ENCODE data around the gene ADTRP. TPM values are rescaled to one million over a fixed set of nuclear protein-coding genes. Genes with fewer than 3 reads are reported as not detected.

ADTRP gene
- total RNA-seq, 1 donor from 2014 or later: under 0.01 TPM

DNA sequence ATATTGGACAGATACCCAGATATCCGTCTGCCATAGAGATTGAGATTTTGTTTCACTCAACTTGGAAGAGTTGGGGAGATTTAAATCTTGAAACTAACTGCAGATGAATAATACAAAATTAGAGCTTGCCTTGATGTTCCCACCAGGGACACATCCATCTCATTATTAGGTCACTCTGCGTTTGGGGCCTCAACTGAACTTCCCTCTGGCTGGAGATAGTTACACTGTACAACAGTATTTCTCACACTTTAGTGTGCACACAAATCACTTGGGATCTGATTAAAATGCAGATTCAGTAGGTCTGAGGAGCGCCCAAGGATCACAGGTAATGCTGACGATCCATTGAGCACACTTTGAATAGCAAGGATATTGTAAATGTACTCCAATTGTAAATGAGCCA lies 35.0 kb upstream of the ADTRP start:
- Histone ChIP-seq H3K4me3 (ENCODE audit: low read length in 3 of 3) (no peak overlapping the region), H3K36me3 (ENCODE audit: control insufficient read depth in 3 of 3, insufficient read depth in 3 of 3, low read length in 3 of 3) (no peaks in the 10 kb centered on the region), H3K9me3 (ENCODE audit: control insufficient read depth in 3 of 3, low read length in 3 of 3) (no peaks in the 10 kb centered on the region), H3K27me3 (ENCODE audit: control insufficient read depth in 3 of 3, insufficient read depth in 3 of 3, low read length in 3 of 3) (no peaks in the 10 kb centered on the region), H3K9ac (ENCODE audit: low read depth in 1 of 3, low read length in 3 of 3) (no peak overlapping the region), H3K27ac (ENCODE audit: low read depth, low read length) (no peak overlapping the region), H3K4me1 (ENCODE audit: control insufficient read depth in 3 of 3, insufficient read depth in 3 of 3, low read length in 3 of 3) (peaks cover 5 to 13% (median 9%) of the 10 kb centered on the region in 3 donors)

DNA sequence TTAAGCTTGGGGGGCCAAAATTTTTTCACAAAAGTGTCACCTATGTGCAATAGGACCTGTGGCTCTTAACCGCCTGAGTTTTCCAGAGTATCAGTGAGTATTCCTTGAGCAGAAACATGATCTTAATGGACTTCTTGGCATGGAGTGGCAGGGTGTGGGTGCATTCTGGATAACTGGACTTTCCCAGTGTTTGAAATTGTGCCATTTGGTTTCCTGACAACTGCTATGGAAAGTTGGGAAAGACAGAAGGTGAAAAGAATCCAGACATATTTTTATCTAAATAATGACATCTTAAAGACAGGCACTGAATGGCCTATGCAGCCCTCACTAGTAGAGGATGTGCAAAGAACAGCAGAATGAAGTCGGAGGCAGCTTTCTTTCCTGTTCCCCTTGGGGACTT lies 34.3 kb upstream of the ADTRP start:
- Histone ChIP-seq H3K27ac (ENCODE audit: low read depth, low read length) (no peak overlapping the region), H3K4me1 (ENCODE audit: control insufficient read depth in 3 of 3, insufficient read depth in 3 of 3, low read length in 3 of 3) (peaks cover 5 to 13% (median 9%) of the 10 kb centered on the region in 3 donors), H3K9me3 (ENCODE audit: control insufficient read depth in 3 of 3, low read length in 3 of 3) (no peaks in the 10 kb centered on the region), H3K36me3 (ENCODE audit: control insufficient read depth in 3 of 3, insufficient read depth in 3 of 3, low read length in 3 of 3) (no peaks in the 10 kb centered on the region), H3K27me3 (ENCODE audit: control insufficient read depth in 3 of 3, insufficient read depth in 3 of 3, low read length in 3 of 3) (no peaks in the 10 kb centered on the region), H3K4me3 (ENCODE audit: low read length in 3 of 3) (no peak overlapping the region), H3K9ac (ENCODE audit: low read depth in 1 of 3, low read length in 3 of 3) (no peak overlapping the region)

DNA sequence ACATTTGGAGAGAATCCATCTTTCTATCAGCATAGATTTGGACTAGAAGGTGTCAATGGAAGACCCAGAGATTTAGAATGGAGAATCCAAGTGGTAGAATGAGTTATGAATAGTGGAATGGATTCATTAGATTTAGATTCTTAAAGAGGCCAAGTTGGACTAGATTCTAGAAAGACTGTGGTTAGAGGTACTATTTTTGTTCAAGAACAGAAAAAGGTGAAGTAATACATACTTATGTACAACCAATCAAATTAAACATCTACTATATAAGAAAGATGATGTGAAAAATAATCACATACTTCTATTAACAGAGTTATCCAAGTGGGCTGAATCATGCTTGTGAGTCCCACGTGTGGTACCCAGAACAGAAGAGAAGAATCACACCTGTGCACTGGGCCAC lies 33.8 kb upstream of the ADTRP start:
- Histone ChIP-seq H3K9me3 (ENCODE audit: control insufficient read depth in 3 of 3, low read length in 3 of 3) (no peaks in the 10 kb centered on the region), H3K27ac (ENCODE audit: low read depth, low read length) (no peak overlapping the region), H3K36me3 (ENCODE audit: control insufficient read depth in 3 of 3, insufficient read depth in 3 of 3, low read length in 3 of 3) (no peaks in the 10 kb centered on the region), H3K4me1 (ENCODE audit: control insufficient read depth in 3 of 3, insufficient read depth in 3 of 3, low read length in 3 of 3) (peaks cover 5 to 13% (median 9%) of the 10 kb centered on the region in 3 donors), H3K9ac (ENCODE audit: low read depth in 1 of 3, low read length in 3 of 3) (no peak overlapping the region), H3K4me3 (ENCODE audit: low read length in 3 of 3) (no peak overlapping the region), H3K27me3 (ENCODE audit: control insufficient read depth in 3 of 3, insufficient read depth in 3 of 3, low read length in 3 of 3) (no peaks in the 10 kb centered on the region)

DNA sequence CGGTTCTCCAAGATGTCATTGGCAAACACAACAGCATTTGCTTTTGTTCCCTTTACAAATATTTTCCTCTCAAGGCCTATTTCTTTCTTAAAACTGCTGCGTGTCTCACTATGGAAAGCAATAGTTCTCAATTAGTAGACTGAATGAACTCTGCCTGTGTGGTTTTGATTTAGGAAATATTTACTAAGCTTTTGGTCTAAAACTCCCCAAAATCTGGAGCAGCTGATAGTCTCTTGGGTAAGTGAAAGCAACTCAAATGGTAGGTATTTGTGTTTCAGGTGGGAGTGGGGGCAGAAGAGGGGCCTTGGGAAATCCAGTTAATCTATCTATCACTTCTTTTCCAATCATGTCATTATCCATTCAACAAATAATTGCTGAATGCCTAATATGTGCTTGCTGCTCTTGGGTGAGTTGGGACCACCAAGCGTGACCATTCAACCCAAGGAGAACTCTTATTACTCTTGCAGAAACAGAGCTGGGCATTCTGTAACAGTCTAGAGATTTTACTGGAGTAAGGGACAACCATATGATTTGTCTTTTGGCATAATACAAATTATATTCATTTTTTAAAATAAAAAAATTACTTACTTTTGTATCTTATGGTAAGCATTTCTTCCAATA lies 33.2 kb upstream of the ADTRP start:
- Histone ChIP-seq H3K4me3 (ENCODE audit: low read length in 3 of 3) (no peak overlapping the region), H3K9me3 (ENCODE audit: control insufficient read depth in 3 of 3, low read length in 3 of 3) (no peaks in the 10 kb centered on the region), H3K27me3 (ENCODE audit: control insufficient read depth in 3 of 3, insufficient read depth in 3 of 3, low read length in 3 of 3) (no peaks in the 10 kb centered on the region), H3K4me1 (ENCODE audit: control insufficient read depth in 3 of 3, insufficient read depth in 3 of 3, low read length in 3 of 3) (peaks cover 5 to 13% (median 9%) of the 10 kb centered on the region in 3 donors), H3K9ac (ENCODE audit: low read depth in 1 of 3, low read length in 3 of 3) (no peak overlapping the region), H3K27ac (ENCODE audit: low read depth, low read length) (no peak overlapping the region), H3K36me3 (ENCODE audit: control insufficient read depth in 3 of 3, insufficient read depth in 3 of 3, low read length in 3 of 3) (no peaks in the 10 kb centered on the region)

DNA sequence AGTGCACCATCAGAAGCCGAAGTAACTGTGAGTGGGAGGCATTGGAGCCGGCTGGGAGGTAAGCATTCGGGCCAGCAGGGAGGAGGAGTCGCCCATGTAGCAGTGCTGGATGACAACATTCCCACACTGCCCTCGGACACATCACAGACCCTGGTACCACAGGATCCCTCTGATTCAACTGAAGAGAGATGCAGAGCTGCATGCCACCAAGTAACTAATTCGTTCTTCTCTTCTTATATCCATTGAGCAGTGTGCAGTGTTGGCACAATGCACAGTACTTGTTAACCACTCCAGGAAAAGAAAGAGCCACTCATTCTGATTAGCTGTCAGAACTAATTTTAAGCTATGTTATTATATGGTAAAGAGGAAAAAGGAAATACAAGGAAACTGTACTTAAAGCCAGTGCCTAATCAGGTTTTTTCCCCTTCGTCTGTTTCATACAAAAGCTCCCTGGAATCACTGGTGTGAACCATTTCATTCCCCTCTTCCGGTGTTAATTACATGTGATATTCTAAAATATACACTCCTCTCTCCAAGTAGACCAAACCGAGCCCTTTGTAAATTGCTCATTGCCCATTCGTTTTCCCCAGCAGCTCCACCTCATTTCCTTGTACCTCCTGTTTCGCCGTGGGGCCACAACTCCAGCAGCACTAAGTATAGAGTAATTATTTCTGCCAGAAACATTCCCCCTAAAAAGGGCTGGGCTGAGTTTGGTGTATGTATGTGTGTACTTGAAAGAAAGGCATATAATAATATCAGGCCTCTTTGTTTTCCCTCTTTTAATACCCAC lies 32.4 kb upstream of the ADTRP start:
- Histone ChIP-seq H3K9ac (ENCODE audit: low read depth in 1 of 3, low read length in 3 of 3) (no peak overlapping the region), H3K27me3 (ENCODE audit: control insufficient read depth in 3 of 3, insufficient read depth in 3 of 3, low read length in 3 of 3) (no peaks in the 10 kb centered on the region), H3K27ac (ENCODE audit: low read depth, low read length) (no peak overlapping the region), H3K4me1 (ENCODE audit: control insufficient read depth in 3 of 3, insufficient read depth in 3 of 3, low read length in 3 of 3) (peaks cover 5 to 13% (median 9%) of the 10 kb centered on the region in 3 donors), H3K9me3 (ENCODE audit: control insufficient read depth in 3 of 3, low read length in 3 of 3) (no peaks in the 10 kb centered on the region), H3K4me3 (ENCODE audit: low read length in 3 of 3) (no peak overlapping the region), H3K36me3 (ENCODE audit: control insufficient read depth in 3 of 3, insufficient read depth in 3 of 3, low read length in 3 of 3) (no peaks in the 10 kb centered on the region)

DNA sequence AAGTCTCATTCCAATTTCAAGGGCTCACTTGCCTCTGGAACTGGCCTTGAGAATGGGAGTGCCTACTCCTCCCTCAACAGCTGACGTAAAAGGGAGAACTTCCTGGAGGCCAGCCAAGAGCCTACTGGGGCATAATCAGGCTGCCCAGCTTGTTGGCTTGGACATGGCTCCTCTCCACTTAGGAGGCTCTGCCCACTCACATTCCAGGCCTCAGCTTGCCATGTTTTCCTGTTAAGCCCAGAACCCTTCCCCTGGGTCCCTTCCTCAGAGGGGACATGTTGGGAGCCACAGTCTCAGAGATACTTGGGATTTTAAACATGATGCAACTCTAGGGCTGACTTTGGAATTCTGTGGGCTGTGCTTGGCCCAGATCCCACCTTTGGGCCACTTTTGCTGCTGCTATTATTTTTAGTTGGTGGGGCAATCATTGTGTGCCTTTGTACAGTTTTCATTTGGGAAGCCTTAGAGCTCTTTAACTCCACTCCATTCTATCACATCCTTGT lies 31.5 kb upstream of the ADTRP start:
- no peaks in the 10 kb centered on the region for H3K27me3 ChIP-seq (ENCODE audit: control insufficient read depth in 3 of 3, insufficient read depth in 3 of 3, low read length in 3 of 3)
- no peaks in the 10 kb centered on the region for H3K36me3 ChIP-seq (ENCODE audit: control insufficient read depth in 3 of 3, insufficient read depth in 3 of 3, low read length in 3 of 3)
- no peak overlapping the region for H3K27ac ChIP-seq (ENCODE audit: low read depth, low read length)
- H3K9me3 ChIP-seq (ENCODE audit: control insufficient read depth in 3 of 3, low read length in 3 of 3): no peaks in the 10 kb centered on the region
- H3K9ac ChIP-seq (ENCODE audit: low read depth in 1 of 3, low read length in 3 of 3): no peak overlapping the region
- H3K4me1 ChIP-seq (ENCODE audit: control insufficient read depth in 3 of 3, insufficient read depth in 3 of 3, low read length in 3 of 3): peaks cover 5 to 13% (median 9%) of the 10 kb centered on the region in 3 donors
- no peak overlapping the region for H3K4me3 ChIP-seq (ENCODE audit: low read length in 3 of 3)

DNA sequence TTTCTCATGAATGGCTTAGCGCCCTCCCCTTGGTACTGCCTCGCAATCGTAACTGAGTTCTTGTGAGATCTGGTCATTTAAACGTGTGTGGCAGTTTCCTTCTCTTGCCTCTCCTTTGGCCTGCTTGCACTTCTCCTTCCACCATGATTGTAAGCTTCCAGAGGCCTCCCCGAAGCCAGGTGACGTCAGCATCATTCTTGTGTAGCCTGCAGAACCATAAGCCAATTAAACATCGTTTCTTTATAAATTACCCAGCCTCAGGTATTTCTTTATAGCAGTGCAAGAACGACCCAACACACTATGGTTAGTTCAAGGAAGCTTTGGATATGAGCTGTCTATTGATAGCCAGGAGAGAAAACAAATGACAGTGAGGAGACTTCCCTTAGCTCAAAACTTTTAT lies 29.5 kb upstream of the ADTRP start:
- Histone ChIP-seq H3K27me3 (ENCODE audit: control insufficient read depth in 3 of 3, insufficient read depth in 3 of 3, low read length in 3 of 3) (no peaks in the 10 kb centered on the region), H3K9me3 (ENCODE audit: control insufficient read depth in 3 of 3, low read length in 3 of 3) (no peaks in the 10 kb centered on the region), H3K4me1 (ENCODE audit: control insufficient read depth in 3 of 3, insufficient read depth in 3 of 3, low read length in 3 of 3) (peaks cover 5 to 13% (median 9%) of the 10 kb centered on the region in 3 donors), H3K9ac (ENCODE audit: low read depth in 1 of 3, low read length in 3 of 3) (no peak overlapping the region), H3K36me3 (ENCODE audit: control insufficient read depth in 3 of 3, insufficient read depth in 3 of 3, low read length in 3 of 3) (no peaks in the 10 kb centered on the region), H3K27ac (ENCODE audit: low read depth, low read length) (no peak overlapping the region), H3K4me3 (ENCODE audit: low read length in 3 of 3) (no peak overlapping the region)

DNA sequence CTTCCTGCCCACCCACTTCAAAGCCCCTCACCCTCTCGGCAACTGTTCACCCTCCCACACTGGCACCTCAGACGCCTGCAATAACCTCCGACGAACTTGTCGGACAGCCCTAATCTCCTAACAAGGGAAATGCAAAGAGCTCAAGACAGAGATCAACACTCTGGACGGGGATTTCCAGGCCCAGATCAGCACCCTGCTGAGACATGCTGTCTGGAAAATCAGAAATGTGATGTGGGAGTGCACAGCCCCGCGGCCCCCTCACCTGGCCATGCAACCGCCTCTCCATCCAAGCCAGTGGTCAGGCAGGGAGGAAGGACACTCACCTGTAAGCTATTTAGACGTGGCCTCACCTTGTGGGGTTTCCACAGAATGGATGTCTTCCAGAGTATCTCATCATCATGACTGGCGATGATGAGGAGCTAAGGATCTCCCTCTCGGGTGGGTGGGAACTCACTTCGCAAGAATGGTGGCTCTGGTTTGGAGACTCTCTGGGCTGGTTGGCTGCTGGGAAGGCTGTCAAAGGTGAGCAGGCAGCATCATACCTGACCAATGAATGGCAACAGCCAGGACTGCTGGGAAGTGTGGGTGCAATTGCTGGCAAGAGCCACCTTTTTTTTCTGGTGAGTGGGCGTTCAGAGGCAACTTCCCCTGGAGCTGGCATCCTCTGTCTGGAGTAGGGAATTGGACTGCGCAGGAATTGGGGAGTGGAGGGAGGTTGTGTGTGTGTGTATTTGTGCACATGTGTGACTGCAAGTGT lies 28.1 kb upstream of the ADTRP start:
- no peaks in the 10 kb centered on the region for H3K27me3 ChIP-seq (ENCODE audit: control insufficient read depth in 3 of 3, insufficient read depth in 3 of 3, low read length in 3 of 3)
- peaks cover 5 to 9% (median 8%) of the 10 kb centered on the region in 3 donors for H3K4me1 ChIP-seq (ENCODE audit: control insufficient read depth in 3 of 3, insufficient read depth in 3 of 3, low read length in 3 of 3)
- H3K36me3 ChIP-seq (ENCODE audit: control insufficient read depth in 3 of 3, insufficient read depth in 3 of 3, low read length in 3 of 3): no peaks in the 10 kb centered on the region
- no peak overlapping the region for H3K27ac ChIP-seq (ENCODE audit: low read depth, low read length)
- no peak overlapping the region for H3K9ac ChIP-seq (ENCODE audit: low read depth in 1 of 3, low read length in 3 of 3)
- no peak overlapping the region for H3K4me3 ChIP-seq (ENCODE audit: low read length in 3 of 3)
- H3K9me3 ChIP-seq (ENCODE audit: control insufficient read depth in 3 of 3, low read length in 3 of 3): no peaks in the 10 kb centered on the region

DNA sequence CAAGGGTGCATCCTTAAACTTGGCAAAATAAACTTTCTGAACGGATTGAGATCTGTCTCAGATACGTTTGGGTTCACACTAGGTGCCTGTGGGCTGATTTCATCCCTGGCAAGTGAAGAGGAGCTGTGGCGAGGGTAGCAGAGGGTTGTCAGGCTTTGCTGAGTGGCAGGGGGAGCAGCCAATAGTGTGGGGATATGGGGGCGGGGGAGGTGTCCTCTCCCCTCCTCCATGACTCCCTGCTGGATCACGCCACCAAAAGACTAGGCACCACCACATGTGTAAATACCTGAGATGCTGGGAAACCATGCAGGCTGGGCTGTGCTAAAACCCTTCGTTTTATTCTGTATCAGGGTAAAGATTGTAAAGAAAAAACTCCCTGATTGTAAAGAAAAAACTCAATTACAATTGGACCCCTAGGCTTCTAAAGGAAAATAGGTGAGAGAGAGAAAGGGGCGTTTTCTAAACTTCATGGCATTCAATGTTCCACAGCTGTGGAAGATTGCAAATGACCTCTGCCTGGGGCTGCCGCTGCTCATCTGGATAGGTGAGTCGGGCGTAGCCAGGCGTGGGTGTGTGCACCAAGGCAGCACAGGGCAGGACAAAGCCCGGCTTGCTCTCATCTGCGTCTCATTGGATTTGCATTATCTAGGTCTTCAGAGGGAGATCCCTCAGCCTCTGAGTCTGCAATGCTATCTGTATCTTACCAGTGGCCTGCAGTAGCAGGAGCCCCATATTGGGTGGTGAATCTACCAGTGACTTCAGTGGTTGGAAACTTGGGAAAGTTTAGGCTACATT lies 26.9 kb upstream of the ADTRP start:
- H3K4me1 ChIP-seq (ENCODE audit: control insufficient read depth in 3 of 3, insufficient read depth in 3 of 3, low read length in 3 of 3): peaks cover 3 to 9% (median 7%) of the 10 kb centered on the region in 3 donors
- no peak overlapping the region for H3K4me3 ChIP-seq (ENCODE audit: low read length in 3 of 3)
- no peak overlapping the region for H3K9ac ChIP-seq (ENCODE audit: low read depth in 1 of 3, low read length in 3 of 3)
- no peaks in the 10 kb centered on the region for H3K9me3 ChIP-seq (ENCODE audit: control insufficient read depth in 3 of 3, low read length in 3 of 3)
- H3K36me3 ChIP-seq (ENCODE audit: control insufficient read depth in 3 of 3, insufficient read depth in 3 of 3, low read length in 3 of 3): no peaks in the 10 kb centered on the region
- H3K27me3 ChIP-seq (ENCODE audit: control insufficient read depth in 3 of 3, insufficient read depth in 3 of 3, low read length in 3 of 3): no peaks in the 10 kb centered on the region
- no peak overlapping the region for H3K27ac ChIP-seq (ENCODE audit: low read depth, low read length)
